Measurements from ENCODE around the gene LIPT2.

LIPT2 gene

GRCh38 chr11:74534216-74534945 lies 40.9 kb upstream of the LIPT2 start:
- Histone ChIP-seq H3K9me3 (ENCODE audit: severe bottlenecking) (peaks cover 3% of the 10 kb centered on the region), H3K36me3 (no peaks in the 10 kb centered on the region), H3K27me3 (ENCODE audit: insufficient read depth, low read depth, severe bottlenecking) (no peaks in the 10 kb centered on the region), H3K27ac (no peak overlapping the region), H3K4me3 (ENCODE audit: low read depth, low read length) (no peak overlapping the region)
- TF ChIP-seq CTCF (IDR thresholded peaks at IDR 0.05; ENCODE audit: low read depth, low read length) = no peak
- DNase-seq = no peak

DNA sequence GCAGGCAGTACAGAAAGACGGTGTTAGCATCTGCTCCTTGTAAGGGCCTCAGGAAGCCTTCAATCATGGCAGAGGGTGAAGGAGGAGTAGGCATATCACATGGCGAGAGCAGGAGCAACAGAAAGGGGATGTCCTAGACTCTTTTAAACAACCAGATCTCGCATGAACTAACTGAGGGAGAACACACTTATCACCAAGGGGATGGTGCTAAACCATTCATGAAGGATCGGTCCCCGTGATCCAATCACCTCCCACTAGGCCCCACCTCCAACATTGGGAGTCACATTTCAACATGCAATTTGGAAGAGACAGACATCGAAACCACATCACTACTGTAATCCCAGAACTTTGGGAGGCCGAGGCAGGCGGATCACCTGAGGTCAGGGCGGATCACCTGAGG lies 39.9 kb upstream of the LIPT2 start:
- TF ChIP-seq CTCF (IDR thresholded peaks at IDR 0.05; ENCODE audit: low read depth, low read length) = no peak
- Histone ChIP-seq H3K36me3 (no peaks in the 10 kb centered on the region), H3K4me3 (ENCODE audit: low read depth, low read length) (no peak overlapping the region), H3K27me3 (ENCODE audit: insufficient read depth, low read depth, severe bottlenecking) (no peaks in the 10 kb centered on the region), H3K9me3 (ENCODE audit: severe bottlenecking) (peaks cover 3% of the 10 kb centered on the region), H3K27ac (no peak overlapping the region)
- no peak for DNase-seq

- H3K27ac ChIP-seq = no peak overlapping the region
Observed at GRCh38 chr11:74532501-74533246, 39.1 kb upstream of the LIPT2 start.

GRCh38 chr11:74524978-74525377 lies 31.5 kb upstream of the LIPT2 start:
- no peak for DNase-seq
- Histone ChIP-seq H3K36me3 (no peaks in the 10 kb centered on the region), H3K4me3 (ENCODE audit: low read depth, low read length) (no peak overlapping the region), H3K27me3 (ENCODE audit: insufficient read depth, low read depth, severe bottlenecking) (no peaks in the 10 kb centered on the region), H3K27ac (no peak overlapping the region), H3K9me3 (ENCODE audit: severe bottlenecking) (no peaks in the 10 kb centered on the region)
- no peak for TF ChIP-seq CTCF (IDR thresholded peaks at IDR 0.05; ENCODE audit: low read depth, low read length)

More at GRCh38 chr11:74532501-74533246, 39.1 kb upstream of the LIPT2 start:
- Histone ChIP-seq H3K36me3 (no peaks in the 10 kb centered on the region), H3K4me3 (ENCODE audit: low read depth, low read length) (no peak overlapping the region), H3K9me3 (ENCODE audit: severe bottlenecking) (peaks cover 3% of the 10 kb centered on the region), H3K27me3 (ENCODE audit: insufficient read depth, low read depth, severe bottlenecking) (no peaks in the 10 kb centered on the region)
- no peak for DNase-seq
- no peak for TF ChIP-seq CTCF (IDR thresholded peaks at IDR 0.05; ENCODE audit: low read depth, low read length)

DNA sequence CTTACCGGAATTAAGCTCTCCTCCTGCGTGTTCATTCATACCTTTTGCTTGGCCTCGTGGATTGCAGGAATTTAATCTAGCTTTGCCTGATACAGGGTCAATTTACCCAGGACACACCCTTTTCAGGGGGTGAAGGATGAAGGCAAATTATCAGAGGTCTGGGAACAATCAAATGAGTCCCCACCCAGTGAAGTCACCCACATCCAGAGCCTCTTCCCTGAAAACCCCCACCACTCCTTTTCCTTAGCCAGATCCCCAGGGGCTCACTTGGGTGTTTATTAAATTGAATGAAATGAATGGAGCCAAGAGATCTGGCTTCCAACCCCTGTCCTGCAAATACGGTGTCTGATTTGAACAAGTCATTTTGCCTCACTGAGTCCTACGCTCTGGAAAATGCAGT lies 31.0 kb upstream of the LIPT2 start:
- Histone ChIP-seq H3K36me3 (no peaks in the 10 kb centered on the region), H3K4me3 (ENCODE audit: low read depth, low read length) (no peak overlapping the region), H3K27me3 (ENCODE audit: insufficient read depth, low read depth, severe bottlenecking) (no peaks in the 10 kb centered on the region), H3K27ac (no peak overlapping the region), H3K9me3 (ENCODE audit: severe bottlenecking) (no peaks in the 10 kb centered on the region)
- no peak for TF ChIP-seq CTCF (IDR thresholded peaks at IDR 0.05; ENCODE audit: low read depth, low read length)
- DNase-seq = no peak
